PC-9 (cell line): ENCODE data around the gene YPEL1. TPM values are rescaled to one million over a fixed set of nuclear protein-coding genes. Genes with fewer than 3 reads are reported as not detected.
"Not testable (repeated sequence)": the region's sequence is repeated elsewhere in the genome, so short reads cannot be mapped to it uniquely, and the experiment has no call there.

ENCODE experiments used
- BruUV-seq: library from RNA; stranded (reverse); fragments of 400-500 nt; replicated peaks from 2 replicates; lab custom pipeline; 2021; lab: Mats Ljungman, UMichigan
- CTCF ChIA-PET: fragments of 300-600 bp; sonication (Branson Sonifier 250); formaldehyde crosslinking; loops from one replicate; lab custom pipeline; 2022; ENCODE audit warnings: antibody characterized with exemption; lab: Charles Lee
- POLR2A ChIA-PET: fragments of 300-600 bp; sonication (Branson Sonifier 250); formaldehyde crosslinking; loops from one replicate; lab custom pipeline; 2022; ENCODE audit warnings: antibody characterized with exemption; ENCODE audit not compliant: unreplicated experiment; lab: Charles Lee
- DNase-seq, 2 experiments: peaks; one replicate each; pipeline versions ENCODE4 v3.0.0 to v3.0.0-alpha.2; 2015 to 2022; ENCODE audit warnings: mixed read lengths in 1 of 2
- H2AFZ ChIP-seq: fragments of 200-600 bp; sonication (generic); 2 replicates; pipeline ENCODE4 v1.8.1; 2017; ENCODE audit warnings: antibody characterized with exemption
- H3F3A ChIP-seq: fragments of 200-600 bp; sonication (generic); 2 replicates; pipeline ENCODE4 v1.8.1; 2017; ENCODE audit warnings: antibody characterized with exemption, mild to moderate bottlenecking, low read depth; ENCODE audit not compliant: insufficient read depth
- H3K27ac ChIP-seq: fragments of 200-600 bp; sonication (generic); 2 replicates; pipeline ENCODE4 v1.6.1; 2016; ENCODE audit warnings: mixed run types
- H3K27me3 ChIP-seq: fragments of 200-600 bp; sonication (generic); 2 replicates; pipeline ENCODE4 v1.6.1; 2016; ENCODE audit warnings: low read depth, mixed run types; ENCODE audit not compliant: insufficient read depth
- H3K36me3 ChIP-seq: fragments of 200-600 bp; sonication (generic); 2 replicates; pipeline ENCODE4 v1.6.1; 2016; ENCODE audit warnings: low read depth, mixed run types
- H3K4me1 ChIP-seq: fragments of 200-600 bp; sonication (generic); replicated peaks from 2 replicates; pipeline ENCODE4 v1.6.1; 2016; ENCODE audit warnings: mixed run types; ENCODE audit not compliant: insufficient read depth
- H3K4me2 ChIP-seq: fragments of 200-600 bp; sonication (generic); 2 replicates; pipeline ENCODE4 v1.6.1; 2017; ENCODE audit warnings: mixed run types
- H3K4me3 ChIP-seq: fragments of 200-600 bp; sonication (generic); 2 replicates; pipeline ENCODE4 v1.6.1; 2016; ENCODE audit warnings: mixed run types
- H3K79me2 ChIP-seq: fragments of 200-600 bp; sonication (generic); 2 replicates; pipeline ENCODE4 v1.6.1; 2017; ENCODE audit warnings: low read depth, mixed run types
- H3K9me2 ChIP-seq: fragments of 200-600 bp; sonication (generic); 2 replicates; pipeline ENCODE4 v1.8.1; 2017; ENCODE audit warnings: mild to moderate bottlenecking; ENCODE audit not compliant: insufficient read depth
- H3K9me3 ChIP-seq: fragments of 200-600 bp; sonication (generic); 2 replicates; pipeline ENCODE4 v1.8.1; 2016; ENCODE audit warnings: low read depth; ENCODE audit not compliant: insufficient read depth
- H4K20me1 ChIP-seq: fragments of 200-600 bp; sonication (generic); 2 replicates; pipeline ENCODE4 v1.8.1; 2017; ENCODE audit not compliant: insufficient read depth
- CTCF ChIP-seq: fragments of 200-600 bp; sonication (generic); conservative IDR thresholded peaks from 2 replicates; pipeline ENCODE4 v1.6.1; 2017; ENCODE audit warnings: mixed run types, antibody characterized with exemption, mild to moderate bottlenecking, moderate library complexity
- EZH2 ChIP-seq: fragments of 200-600 bp; sonication (generic); IDR thresholded peaks from 2 replicates; pipeline ENCODE4 v1.8.0; 2017; ENCODE audit warnings: antibody characterized with exemption, low read depth
- intact Hi-C: fragments of 100-400 bp; cut with micrococcal nuclease; formaldehyde crosslinking; loops from one replicate; pipeline ENCODE4 v1.10.0; 2022; ENCODE audit not compliant: unreplicated experiment
- total RNA-seq: library from RNA; stranded (reverse); gene quantifications from 2 replicates; pipeline ENCODE4 v1.2.3, GENCODE V29; 2021

The YPEL1 gene
- total RNA-seq, 1 experiment from 2014 or later: 5.2 TPM

- no peak for TF ChIP-seq EZH2
- TF ChIP-seq CTCF: no peak
- Histone ChIP-seq H3K27ac (no peak overlapping the region), H3K4me3 (no peak overlapping the region), H2AFZ (no peak overlapping the region), H3K79me2 (no peaks in the 10 kb centered on the region), H3K36me3 (no peaks in the 10 kb centered on the region), H3K4me2 (no peak overlapping the region), H3K4me1 (no peaks in the 10 kb centered on the region), H4K20me1 (no peaks in the 10 kb centered on the region), H3K9me2 (no peaks in the 10 kb centered on the region), H3K9me3 (no peaks in the 10 kb centered on the region), H3K27me3 (no peaks in the 10 kb centered on the region), H3F3A (no peaks in the 10 kb centered on the region)
- BruUV-seq: no TSS peak
- CTCF ChIA-PET: no interaction called here
- POLR2A ChIA-PET: no interaction called here
- DNase-seq: no peak
- intact Hi-C loops: no loop called here
Observed at GRCh38 chr22:21680830-21681565, 54.6 kb downstream of the YPEL1 start.

- Histone ChIP-seq H3K27ac (no peak overlapping the region), H3K4me1 (no peaks in the 10 kb centered on the region), H4K20me1 (no peaks in the 10 kb centered on the region), H3K79me2 (no peaks in the 10 kb centered on the region), H3K4me2 (no peak overlapping the region), H3F3A (no peaks in the 10 kb centered on the region), H3K36me3 (no peaks in the 10 kb centered on the region), H3K9me2 (no peaks in the 10 kb centered on the region), H3K27me3 (no peaks in the 10 kb centered on the region), H3K9me3 (no peaks in the 10 kb centered on the region), H3K4me3 (no peak overlapping the region), H2AFZ (no peak overlapping the region)
- intact Hi-C loops: no loop called here
- POLR2A ChIA-PET: no interaction called here
- DNase-seq: no peak
- no TSS peak for BruUV-seq
- TF ChIP-seq CTCF: no peak
- no peak for TF ChIP-seq EZH2
- CTCF ChIA-PET: no interaction called here
Observed at GRCh38 chr22:21679383-21679782, 56.2 kb downstream of the YPEL1 start.

GRCh38 chr22:21678842-21679241, 56.8 kb downstream of the YPEL1 start:
- CTCF ChIA-PET, H3F3A ChIP-seq, H3K4me1 ChIP-seq, H3K9me2 ChIP-seq, H2AFZ ChIP-seq, H3K27me3 ChIP-seq, intact Hi-C loops, DNase-seq, BruUV-seq, H3K9me3 ChIP-seq, H3K4me2 ChIP-seq, H3K4me3 ChIP-seq, H4K20me1 ChIP-seq, H3K79me2 ChIP-seq, H3K27ac ChIP-seq, H3K36me3 ChIP-seq, POLR2A ChIA-PET: not testable (repeated sequence)
